IgD-negative memory B cell (primary cell): Measurements from ENCODE around the gene COQ9. TPM values are rescaled to one million over a fixed set of nuclear protein-coding genes. Genes with fewer than 3 reads are reported as not detected.
"Not testable (repeated sequence)": the region's sequence is repeated elsewhere in the genome, so short reads cannot be mapped to it uniquely, and the experiment has no call there.

Source experiments
- H3K27ac Mint-ChIP-seq, 3 donors: one replicate each; pipeline ENCODE4 v1.8.0; 2020 to 2022; ENCODE audit warnings: mild to moderate bottlenecking in 3 of 3, mixed read lengths in 3 of 3, moderate library complexity in 1 of 3
- H3K27me3 Mint-ChIP-seq: one replicate; pipeline ENCODE4 v1.8.0; 2021; ENCODE audit warnings: mixed read lengths
- H3K36me3 Mint-ChIP-seq: one replicate; pipeline ENCODE4 v1.8.0; 2020; ENCODE audit warnings: mild to moderate bottlenecking, mixed read lengths
- H3K4me1 Mint-ChIP-seq, 3 donors: one replicate each; pipeline ENCODE4 v1.8.0; 2020 to 2022; ENCODE audit warnings: mixed read lengths in 3 of 3, mild to moderate bottlenecking in 1 of 3
- H3K4me3 Mint-ChIP-seq, 4 donors: one replicate each; pipeline ENCODE4 v1.8.0; 2020 to 2022; ENCODE audit warnings: mild to moderate bottlenecking in 4 of 4, mixed read lengths in 4 of 4, moderate library complexity in 3 of 4
- H3K9me3 Mint-ChIP-seq, 3 donors: one replicate each; pipeline ENCODE4 v1.8.0; 2020 to 2021; ENCODE audit warnings: mixed read lengths in 3 of 3, mild to moderate bottlenecking in 1 of 3
- polyA plus RNA-seq: library from polyadenylated mRNA; unstranded; fragments of 300-500 nt; fragmentation: Illumina TruSeq; gene quantifications from one replicate; pipeline ENCODE4 v1.2.3, GENCODE V29; 2021

COQ9 gene
- polyA plus RNA-seq, 1 donor from 2014 or later: 25.6 TPM

DNA sequence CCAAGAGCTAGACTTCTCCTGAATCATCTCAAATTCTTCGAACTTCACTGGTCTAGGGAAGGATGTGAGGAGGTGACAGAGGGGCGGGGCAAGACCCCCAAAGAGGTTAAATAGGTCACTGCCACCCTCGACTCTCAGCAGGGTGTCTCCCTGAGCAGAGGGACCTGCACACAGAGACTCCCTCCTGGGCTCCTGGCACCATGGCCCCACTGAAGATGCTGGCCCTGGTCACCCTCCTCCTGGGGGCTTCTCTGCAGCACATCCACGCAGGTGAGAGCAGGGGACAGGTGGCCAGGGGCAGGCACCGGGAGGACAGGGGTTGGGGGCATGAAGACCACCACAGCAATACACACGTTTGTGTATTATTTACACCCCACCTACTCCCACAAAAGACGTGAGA is 33.5 kb upstream of the COQ9 start:
- H3K4me3 Mint-ChIP-seq: peak overlapping the region in 2 of 4 donors; percentile 49 to 58

DNA sequence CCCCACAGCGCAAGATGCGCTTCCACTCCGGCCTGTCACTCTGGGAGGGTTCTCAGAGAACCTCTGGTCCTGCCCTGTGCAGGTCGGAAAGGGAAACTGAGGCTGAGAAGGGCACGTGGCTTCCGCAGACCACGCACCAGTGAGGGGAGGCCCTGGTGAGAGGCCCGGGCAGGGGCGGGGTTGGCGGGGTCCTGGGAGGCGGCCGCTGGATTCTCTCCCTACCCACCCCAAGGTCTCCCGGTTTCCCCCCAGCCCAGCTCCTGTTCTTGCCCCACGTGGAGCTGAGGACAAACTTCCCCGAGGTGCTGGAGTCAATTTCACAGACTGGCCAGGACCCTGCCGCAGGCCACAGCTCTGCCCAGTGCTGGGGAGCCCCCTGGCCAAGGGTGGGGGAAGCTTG is 31.2 kb upstream of the COQ9 start:
- H3K4me3 Mint-ChIP-seq: no peak overlapping the region
- H3K27me3 Mint-ChIP-seq: no peaks in the 10 kb centered on the region
- peaks cover 1% of the 10 kb centered on the region for H3K36me3 Mint-ChIP-seq
- peaks cover 22 to 38% (median 36%) of the 10 kb centered on the region in 3 donors for H3K4me1 Mint-ChIP-seq
- peak overlapping the region in 1 of 3 donors; percentile 53 for H3K27ac Mint-ChIP-seq
- H3K9me3 Mint-ChIP-seq: no peaks in the 10 kb centered on the region

More for the DNA sequence above, 33.5 kb upstream of the COQ9 start:
- peak overlapping the region; percentile 44 to 78 (median 54) for H3K27ac Mint-ChIP-seq
- peaks cover 1% of the 10 kb centered on the region for H3K36me3 Mint-ChIP-seq
- peaks cover 22 to 44% (median 39%) of the 10 kb centered on the region in 3 donors for H3K4me1 Mint-ChIP-seq
- H3K9me3 Mint-ChIP-seq: no peaks in the 10 kb centered on the region
- no peaks in the 10 kb centered on the region for H3K27me3 Mint-ChIP-seq

DNA sequence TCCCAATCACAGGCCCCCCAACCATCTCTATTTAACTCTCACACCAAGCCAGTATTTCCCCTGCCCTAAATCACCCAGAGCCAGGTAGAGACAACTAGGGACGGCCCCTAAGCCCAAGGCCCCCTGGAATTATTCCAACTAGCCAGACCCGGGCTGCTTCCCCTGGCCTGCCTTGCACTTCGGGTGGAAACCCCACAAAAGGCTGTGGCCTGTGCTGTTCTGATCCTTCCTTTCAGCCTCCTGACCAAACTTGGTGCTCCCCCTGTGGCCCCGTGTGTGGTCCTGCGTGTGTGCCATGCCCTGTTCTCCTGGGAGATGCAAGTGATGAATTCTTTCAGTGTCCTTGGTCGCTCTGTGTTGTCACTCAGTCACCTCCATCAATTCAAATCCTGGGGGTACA is 27.8 kb upstream of the COQ9 start:
- Mint-ChIP-seq H3K36me3 (peaks cover 4% of the 10 kb centered on the region), H3K27me3 (no peaks in the 10 kb centered on the region), H3K4me1 (peaks cover 15 to 22% (median 22%) of the 10 kb centered on the region in 3 donors), H3K4me3 (peak overlapping the region in 1 of 4 donors; percentile 76), H3K27ac (peak overlapping the region in 1 of 3 donors; percentile 67), H3K9me3 (no peaks in the 10 kb centered on the region)

DNA sequence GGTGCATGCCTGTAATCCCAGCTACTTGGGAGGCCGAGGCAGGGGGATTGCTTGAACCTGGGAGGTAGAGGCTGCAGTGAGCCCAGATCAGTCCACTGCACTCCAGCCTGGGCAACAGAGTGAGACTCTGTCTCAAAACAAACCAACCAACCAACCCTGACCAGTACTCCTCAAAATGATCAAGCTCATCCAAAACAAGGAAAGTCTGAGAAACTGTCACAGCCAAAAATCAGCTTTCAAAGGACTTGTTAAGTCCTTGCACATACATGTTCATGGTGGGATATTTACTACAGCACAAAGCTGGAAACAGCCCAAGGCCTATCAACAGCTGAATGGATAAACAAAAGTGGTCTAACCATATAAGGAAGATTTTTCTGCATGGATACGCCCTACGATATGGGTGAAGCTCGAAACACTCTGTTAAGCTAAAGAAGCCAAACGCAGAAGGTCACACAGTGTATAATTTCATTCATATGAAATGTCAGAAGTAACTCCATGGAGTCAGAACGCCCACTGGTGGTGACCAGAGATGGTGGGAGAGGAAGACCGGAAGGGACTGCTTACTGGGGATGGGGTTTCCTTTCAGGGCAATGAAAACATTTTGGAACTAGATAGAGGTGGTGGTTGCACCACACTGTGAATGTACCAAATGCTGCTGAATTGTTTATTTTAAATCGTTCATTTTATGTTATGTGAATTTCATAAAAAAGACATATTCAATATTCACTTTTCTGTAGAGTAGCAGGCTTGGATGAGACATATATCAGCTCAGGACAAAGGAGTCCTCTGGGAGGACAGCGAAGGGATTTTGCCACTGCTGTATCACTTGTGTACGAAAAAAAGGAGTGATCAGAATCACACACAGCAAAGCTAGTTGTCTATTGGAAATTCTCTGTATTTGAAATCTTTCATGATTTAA is 25.0 kb upstream of the COQ9 start:
- H3K9me3 Mint-ChIP-seq: no peaks in the 10 kb centered on the region
- H3K36me3 Mint-ChIP-seq: peaks cover 3% of the 10 kb centered on the region
- no peaks in the 10 kb centered on the region for H3K27me3 Mint-ChIP-seq
- H3K4me1 Mint-ChIP-seq: peaks cover 9 to 11% (median 10%) of the 10 kb centered on the region in 3 donors
- peak overlapping the region in 1 of 3 donors; percentile 62 for H3K27ac Mint-ChIP-seq
- peak overlapping the region in 1 of 4 donors; percentile 29 for H3K4me3 Mint-ChIP-seq

DNA sequence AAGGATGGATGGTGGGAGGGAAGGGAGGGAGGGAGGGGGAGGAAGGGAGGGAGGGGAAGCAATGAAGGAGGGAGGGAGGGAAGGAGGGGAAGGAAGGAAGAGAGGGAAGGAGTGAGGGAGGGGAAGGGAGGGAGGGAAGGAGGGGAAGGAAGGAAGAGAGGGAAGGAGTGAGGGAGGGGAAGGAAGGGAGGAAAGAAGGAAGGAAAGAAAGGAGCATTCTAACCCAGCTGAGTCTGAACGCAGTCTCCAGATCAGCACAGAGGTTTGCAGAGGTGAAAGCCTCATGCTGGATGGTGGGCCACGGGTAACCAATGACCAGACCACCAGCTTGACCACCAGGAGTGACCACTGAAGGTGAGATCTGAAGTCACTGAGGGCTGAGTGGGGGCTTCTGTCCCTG is 24.1 kb upstream of the COQ9 start:
- Mint-ChIP-seq H3K9me3 (no peaks in the 10 kb centered on the region), H3K4me1 (peaks cover 8 to 10% (median 9%) of the 10 kb centered on the region in 3 donors), H3K36me3 (peaks cover 3% of the 10 kb centered on the region), H3K27ac (no peak overlapping the region), H3K4me3 (no peak overlapping the region), H3K27me3 (no peaks in the 10 kb centered on the region)

DNA sequence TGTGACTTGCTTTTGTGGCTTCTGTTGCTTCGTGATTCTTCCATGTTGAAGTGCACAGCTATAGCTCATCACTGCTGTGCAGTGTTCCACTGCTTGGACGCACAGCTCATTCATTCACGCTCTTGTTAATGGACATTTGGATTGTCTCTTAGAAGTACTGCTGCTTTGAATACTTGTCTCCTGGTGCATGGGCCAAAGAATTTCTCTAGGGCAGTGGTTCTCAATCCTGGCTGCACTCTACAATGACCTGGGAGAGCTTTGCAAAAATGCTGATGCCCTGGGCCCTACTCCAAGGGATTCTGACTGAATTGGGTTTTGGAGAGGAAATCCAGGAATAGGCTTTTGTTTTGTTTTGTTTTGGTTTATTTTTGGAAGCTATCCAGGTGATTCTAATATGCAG is 22.7 kb upstream of the COQ9 start:
- H3K36me3 Mint-ChIP-seq: peaks cover 11% of the 10 kb centered on the region
- H3K27ac Mint-ChIP-seq: no peak overlapping the region

DNA sequence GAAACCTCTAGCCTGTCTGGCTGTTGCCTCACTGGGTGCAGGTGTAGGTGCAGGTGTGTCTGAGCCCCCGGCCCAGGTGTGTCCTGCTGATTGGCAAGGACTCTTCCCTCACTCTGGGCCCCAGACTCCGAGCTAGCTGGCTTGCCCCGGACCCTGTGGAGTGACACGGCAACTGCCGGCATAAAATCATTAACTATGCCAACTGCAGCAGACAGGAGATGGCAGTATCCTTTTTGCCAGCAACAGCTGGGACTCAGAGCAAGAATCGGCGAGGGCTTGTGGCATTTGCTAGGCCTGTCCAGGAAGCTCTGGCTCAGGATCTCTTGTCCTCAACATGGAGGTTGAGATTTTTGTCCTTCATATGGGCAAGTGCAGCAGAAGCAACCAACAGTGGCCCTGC is 20.9 kb upstream of the COQ9 start:
- no peak overlapping the region for H3K4me3 Mint-ChIP-seq
- H3K27ac Mint-ChIP-seq: peak overlapping the region in 1 of 3 donors; percentile 71
- H3K9me3 Mint-ChIP-seq: no peaks in the 10 kb centered on the region
- peaks cover 13% of the 10 kb centered on the region for H3K36me3 Mint-ChIP-seq
- H3K27me3 Mint-ChIP-seq: no peaks in the 10 kb centered on the region
- H3K4me1 Mint-ChIP-seq: peaks cover 0 to 4% (median 2%) of the 10 kb centered on the region in 3 donors

More for the DNA sequence above, 22.7 kb upstream of the COQ9 start:
- Mint-ChIP-seq H3K4me1 (peaks cover 0 to 4% (median 4%) of the 10 kb centered on the region in 3 donors), H3K4me3 (no peak overlapping the region), H3K9me3 (no peaks in the 10 kb centered on the region), H3K27me3 (no peaks in the 10 kb centered on the region)

DNA sequence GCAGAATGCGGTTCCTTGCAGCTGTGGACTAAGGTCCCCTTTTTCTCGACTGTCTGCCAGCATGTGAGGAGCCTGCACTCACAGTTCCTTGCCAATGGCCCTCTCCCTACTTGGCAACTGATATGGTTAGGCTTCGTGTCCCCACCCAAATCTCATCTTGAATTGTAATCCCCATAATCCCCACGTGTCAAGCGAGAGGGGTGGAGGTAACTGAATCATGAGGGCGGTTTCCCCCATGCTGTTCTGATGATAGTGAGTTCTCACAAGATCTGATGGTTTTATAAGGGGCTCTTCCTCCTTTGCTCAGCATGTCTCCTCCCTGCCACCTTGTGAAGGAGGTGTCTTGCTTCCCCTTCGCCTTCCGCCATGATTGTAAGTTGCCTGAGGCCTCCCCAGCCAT is 20.0 kb upstream of the COQ9 start:
- no peaks in the 10 kb centered on the region for H3K9me3 Mint-ChIP-seq

DNA sequence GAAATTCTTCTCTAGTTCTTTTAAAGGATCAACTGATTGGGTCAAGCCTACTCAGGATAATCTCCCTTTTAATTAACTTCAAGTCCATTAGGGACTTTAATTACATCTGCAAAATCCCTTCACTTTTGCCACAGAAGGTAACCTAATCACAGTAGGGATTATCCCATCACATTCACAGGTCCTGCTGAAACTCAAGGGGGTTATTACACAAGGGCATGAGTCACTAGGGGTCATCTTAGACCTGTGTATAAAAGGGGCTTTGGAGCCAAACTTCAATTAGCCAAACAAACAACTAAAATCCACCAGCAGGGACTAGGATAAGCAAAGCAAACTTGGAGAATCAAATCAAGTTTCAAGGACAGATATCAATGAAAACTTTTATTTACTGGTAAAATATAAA is 19.5 kb upstream of the COQ9 start:
- no peaks in the 10 kb centered on the region for H3K27me3 Mint-ChIP-seq
- H3K9me3 Mint-ChIP-seq: no peaks in the 10 kb centered on the region
- no peak overlapping the region for H3K27ac Mint-ChIP-seq
- H3K4me1 Mint-ChIP-seq: peaks cover 0 to 1% (median 0%) of the 10 kb centered on the region in 3 donors
- H3K4me3 Mint-ChIP-seq: no peak overlapping the region
- peaks cover 13% of the 10 kb centered on the region for H3K36me3 Mint-ChIP-seq

More for the DNA sequence above, 20.0 kb upstream of the COQ9 start:
- Mint-ChIP-seq H3K27me3 (no peaks in the 10 kb centered on the region), H3K36me3 (peaks cover 13% of the 10 kb centered on the region), H3K4me1 (peaks cover 0 to 5% (median 2%) of the 10 kb centered on the region in 3 donors), H3K27ac (no peak overlapping the region), H3K4me3 (no peak overlapping the region)

DNA sequence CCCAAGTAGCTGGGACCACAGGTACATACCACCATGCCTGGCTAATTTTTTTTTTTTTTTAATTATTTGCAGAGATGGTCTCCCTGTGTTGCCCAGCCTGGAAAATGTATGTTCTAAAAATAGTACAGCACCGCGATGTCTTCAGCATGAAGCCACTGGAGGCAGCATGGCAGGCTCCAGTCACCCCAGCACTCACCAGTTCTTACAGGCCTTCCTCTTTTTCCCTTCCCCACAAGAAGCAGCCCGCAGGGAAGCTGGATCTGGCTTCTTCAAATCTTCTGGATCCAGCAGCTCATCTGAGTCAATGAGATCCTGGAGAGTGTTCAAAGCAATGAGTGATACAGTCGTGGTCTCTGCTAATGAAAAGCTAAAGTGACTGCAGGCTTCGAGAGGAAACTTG is 16.3 kb upstream of the COQ9 start:
- peaks cover 18% of the 10 kb centered on the region for H3K36me3 Mint-ChIP-seq
- H3K4me3 Mint-ChIP-seq: no peak overlapping the region
- H3K27ac Mint-ChIP-seq: no peak overlapping the region

DNA sequence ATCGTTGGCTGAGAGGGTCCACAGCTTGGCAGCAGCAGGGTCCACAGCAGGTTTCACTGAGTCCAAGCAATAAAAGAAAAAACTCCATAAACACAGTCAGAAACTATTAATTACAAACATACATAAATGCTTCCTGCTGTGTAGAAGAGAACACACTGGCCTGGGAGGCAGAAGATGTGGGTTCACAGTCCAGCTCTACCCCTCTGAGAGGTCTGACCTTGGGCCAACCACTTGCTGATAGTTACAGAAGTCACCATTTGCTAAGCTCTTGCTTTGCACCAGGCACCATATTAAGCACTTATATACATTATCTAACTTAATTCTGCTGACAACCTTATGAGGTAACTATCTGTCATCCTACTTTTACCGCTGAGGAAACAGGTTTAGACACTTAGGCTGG is 14.8 kb upstream of the COQ9 start:
- no peak overlapping the region for H3K4me3 Mint-ChIP-seq
- peaks cover 0 to 1% (median 0%) of the 10 kb centered on the region in 3 donors for H3K4me1 Mint-ChIP-seq
- peaks cover 18% of the 10 kb centered on the region for H3K36me3 Mint-ChIP-seq

More for the DNA sequence above, 16.3 kb upstream of the COQ9 start:
- Mint-ChIP-seq H3K27me3 (no peaks in the 10 kb centered on the region), H3K9me3 (no peaks in the 10 kb centered on the region), H3K4me1 (peaks cover 0 to 1% (median 0%) of the 10 kb centered on the region in 3 donors)

DNA sequence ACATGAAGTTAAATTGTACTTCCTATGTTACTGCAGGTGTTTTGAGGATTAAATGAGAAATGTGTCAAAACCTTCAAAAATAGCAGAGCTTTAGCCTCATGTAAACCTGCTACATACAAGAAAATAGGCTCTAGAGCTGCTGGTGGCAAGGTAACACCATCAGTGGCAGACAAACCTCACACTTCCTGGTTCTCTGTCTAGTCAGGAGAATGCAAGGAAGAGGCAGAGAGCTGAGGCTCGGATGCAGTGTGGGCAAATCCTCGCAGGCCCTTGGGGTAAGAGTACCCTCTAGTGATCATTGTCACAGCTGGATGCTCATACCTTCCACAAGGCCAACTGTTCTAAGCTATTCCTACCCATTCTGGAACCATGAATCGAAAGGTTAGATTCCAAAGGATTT is 14.3 kb upstream of the COQ9 start:
- Mint-ChIP-seq H3K4me1 (peaks cover 0 to 1% (median 0%) of the 10 kb centered on the region in 3 donors), H3K36me3 (peaks cover 20% of the 10 kb centered on the region), H3K4me3 (no peak overlapping the region), H3K27me3 (no peaks in the 10 kb centered on the region), H3K9me3 (no peaks in the 10 kb centered on the region), H3K27ac (no peak overlapping the region)

More for the DNA sequence above, 14.8 kb upstream of the COQ9 start:
- Mint-ChIP-seq H3K27ac (no peak overlapping the region), H3K9me3 (no peaks in the 10 kb centered on the region), H3K27me3 (no peaks in the 10 kb centered on the region)

DNA sequence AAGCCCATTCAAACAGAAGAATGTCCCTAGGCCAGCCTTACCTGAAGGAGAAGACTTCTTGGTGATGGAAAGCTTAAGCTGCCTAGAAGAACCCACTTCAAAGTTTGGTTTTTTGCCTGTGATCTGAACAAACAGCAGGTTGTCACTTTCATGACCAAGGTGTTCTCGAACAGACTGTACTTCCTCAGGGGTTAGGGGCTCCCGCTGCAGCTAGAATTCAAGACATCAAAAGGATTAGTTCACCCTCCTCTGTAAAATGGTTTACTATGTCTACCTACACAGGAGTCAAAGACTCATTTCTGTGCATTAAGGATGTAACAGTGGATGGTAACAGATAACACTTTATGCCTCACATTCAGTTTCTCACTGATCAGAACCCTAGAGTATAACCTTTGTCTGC is 13.3 kb upstream of the COQ9 start:
- peaks cover 0 to 1% (median 0%) of the 10 kb centered on the region in 3 donors for H3K4me1 Mint-ChIP-seq
- no peaks in the 10 kb centered on the region for H3K27me3 Mint-ChIP-seq
- peak overlapping the region in 1 of 3 donors; percentile 50 for H3K27ac Mint-ChIP-seq
- no peak overlapping the region for H3K4me3 Mint-ChIP-seq
- peaks cover 23% of the 10 kb centered on the region for H3K36me3 Mint-ChIP-seq
- H3K9me3 Mint-ChIP-seq: peaks cover 0 to 1% (median 0%) of the 10 kb centered on the region in 3 donors

DNA sequence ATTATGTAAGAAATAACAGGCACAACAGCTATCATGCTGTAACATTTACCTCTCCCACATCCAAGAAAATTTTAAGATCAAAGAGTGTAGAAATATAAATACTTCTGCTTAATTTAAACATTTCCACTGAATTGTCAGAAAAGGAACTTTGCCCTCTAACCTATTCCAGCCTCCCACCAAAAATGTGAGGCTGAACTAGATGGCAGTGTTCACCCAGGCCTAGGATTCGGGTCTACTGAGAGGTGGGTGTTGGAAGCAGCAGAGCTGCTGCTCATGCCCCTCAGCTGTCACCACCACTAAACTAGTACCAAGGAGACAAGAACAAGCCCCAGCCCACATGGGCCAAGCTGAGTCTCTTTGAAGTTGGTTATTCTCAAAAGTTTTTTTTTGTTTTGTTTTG is 11.4 kb upstream of the COQ9 start:
- no peak overlapping the region for H3K4me3 Mint-ChIP-seq
- peaks cover 24% of the 10 kb centered on the region for H3K36me3 Mint-ChIP-seq
- peaks cover 0 to 1% (median 0%) of the 10 kb centered on the region in 3 donors for H3K4me1 Mint-ChIP-seq
- no peak overlapping the region for H3K27ac Mint-ChIP-seq
- peaks cover 2 to 17% (median 4%) of the 10 kb centered on the region in 3 donors for H3K9me3 Mint-ChIP-seq
- H3K27me3 Mint-ChIP-seq: no peaks in the 10 kb centered on the region

DNA sequence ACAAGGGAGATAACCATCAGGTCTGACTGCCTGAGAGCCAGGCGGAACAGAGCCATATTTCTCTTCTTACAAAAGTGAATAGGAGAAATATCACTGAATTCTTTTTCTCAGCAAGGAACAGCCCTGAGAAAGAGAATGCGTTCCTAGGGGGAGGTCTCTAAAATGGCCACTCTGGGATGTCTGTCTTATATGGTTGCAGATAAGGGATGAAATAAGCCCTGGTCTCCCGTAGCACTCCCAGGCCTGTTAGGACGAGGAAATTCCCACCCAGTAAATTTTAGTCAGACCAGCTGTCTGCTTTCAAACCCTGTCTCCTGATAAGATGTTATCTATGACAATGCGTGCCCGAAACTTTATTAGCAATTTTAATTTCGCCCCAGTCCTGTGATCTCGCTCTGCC is 7.3 kb upstream of the COQ9 start:
- H3K9me3 Mint-ChIP-seq: peaks cover 2 to 17% (median 7%) of the 10 kb centered on the region in 3 donors
- not testable (repeated sequence) for H3K4me3 Mint-ChIP-seq, H3K27me3 Mint-ChIP-seq, H3K27ac Mint-ChIP-seq, H3K4me1 Mint-ChIP-seq
- H3K36me3 Mint-ChIP-seq: peaks cover 18% of the 10 kb centered on the region
